SU-DHL-6 (cell line): ENCODE results near the gene NTM.

ENCODE experiments used
- H2AFZ ChIP-seq: fragments of 200-600 bp; sonication (generic); 2 replicates; pipeline ENCODE4 v1.6.1; 2014; ENCODE audit warnings: low read depth, mild to moderate bottlenecking, moderate library complexity, mixed read lengths, antibody characterized with exemption, low read length; ENCODE audit not compliant: severe bottlenecking
- H3F3A ChIP-seq: fragments of 200-600 bp; shearing (Covaris generic); 2 replicates; pipeline ENCODE4 v1.6.0; 2016; ENCODE audit warnings: antibody characterized with exemption, mild to moderate bottlenecking; ENCODE audit not compliant: insufficient read depth
- H3K27ac ChIP-seq: fragments of 200-600 bp; sonication (generic); 2 replicates; pipeline ENCODE4 v1.5.1; 2016; ENCODE audit warnings: low read depth, mild to moderate bottlenecking, low read length, moderate library complexity, mixed read lengths
- H3K27me3 ChIP-seq: fragments of 200-600 bp; sonication (generic), shearing (Covaris generic); 2 replicates; pipeline ENCODE4 v1.6.0; 2014; ENCODE audit warnings: mild to moderate bottlenecking, low read length
- H3K36me3 ChIP-seq: fragments of 200-600 bp; sonication (generic); 2 replicates; pipeline ENCODE4 v1.6.1; 2014; ENCODE audit warnings: mild to moderate bottlenecking, low read length, mixed read lengths
- H3K4me2 ChIP-seq: fragments of 300-600, 200-600 bp; shearing (Covaris generic), sonication (generic); 2 replicates; pipeline ENCODE4 v1.6.0; 2014; ENCODE audit warnings: low read length, low read depth, mild to moderate bottlenecking; ENCODE audit not compliant: poor library complexity, severe bottlenecking
- H3K4me3 ChIP-seq: fragments of 200-600 bp; sonication (generic); 2 replicates; pipeline ENCODE4 v1.5.1; 2014; ENCODE audit warnings: antibody characterized with exemption, low read length, mild to moderate bottlenecking, mixed read lengths; ENCODE audit not compliant: insufficient read depth, poor library complexity, severe bottlenecking
- H3K79me2 ChIP-seq: fragments of 200-600 bp; sonication (generic); 2 replicates; pipeline ENCODE4 v1.6.1; 2014; ENCODE audit warnings: mild to moderate bottlenecking, low read length, moderate library complexity; ENCODE audit not compliant: insufficient read depth
- H3K9ac ChIP-seq: fragments of 200-600 bp; sonication (generic); 2 replicates; pipeline ENCODE4 v1.7.0; 2014; ENCODE audit warnings: mild to moderate bottlenecking, low read length
- H3K9me2 ChIP-seq: fragments of 200-600 bp; sonication (generic); replicated peaks from 2 replicates; pipeline ENCODE4 v1.6.1; 2014; ENCODE audit warnings: low read length; ENCODE audit not compliant: insufficient read depth
- H3K9me3 ChIP-seq: fragments of 200-600 bp; sonication (generic); 2 replicates; pipeline ENCODE4 v1.6.1; 2014; ENCODE audit warnings: low read length, mixed read lengths; ENCODE audit not compliant: insufficient read depth
- H4K20me1 ChIP-seq: fragments of 200-600 bp; sonication (generic); 2 replicates; pipeline ENCODE4 v1.6.1; 2014; ENCODE audit warnings: low read depth, mild to moderate bottlenecking, antibody characterized with exemption, low read length, moderate library complexity, mixed read lengths
- CTCF ChIP-seq: fragments of 200-600 bp; sonication (generic); IDR thresholded peaks from one replicate; pipeline ENCODE4 v1.5.1; 2017; ENCODE audit warnings: antibody characterized with exemption, mild to moderate bottlenecking, low read length, moderate library complexity; ENCODE audit not compliant: insufficient read depth, poor library complexity, severe bottlenecking
- EZH2phosphoT487 ChIP-seq: fragments of 200-600 bp; sonication (generic), shearing (Covaris generic); conservative IDR thresholded peaks from 2 replicates; pipeline ENCODE4 v1.6.1; 2018; ENCODE audit warnings: mild to moderate bottlenecking, antibody characterized with exemption, low read length, moderate library complexity, mixed read lengths

Gene NTM

GRCh38 chr11:131661132-131661531 lies 290.7 kb downstream of the NTM start:
- H3K36me3 ChIP-seq, result no peaks in the 10 kb centered on the region
- no peaks in the 10 kb centered on the region for H3K9me2 ChIP-seq
- H3K79me2 ChIP-seq, result no peaks in the 10 kb centered on the region
- H4K20me1 ChIP-seq, result no peaks in the 10 kb centered on the region
- H3K9me3 ChIP-seq, result no peaks in the 10 kb centered on the region
- no peaks in the 10 kb centered on the region for H3F3A ChIP-seq
- TF ChIP-seq CTCF (no peak), EZH2phosphoT487 (no peak)
- H3K9ac ChIP-seq, result no peak overlapping the region
- H3K4me3 ChIP-seq, result no peak overlapping the region
- H3K27ac ChIP-seq, result no peak overlapping the region
- no peak overlapping the region for H3K4me2 ChIP-seq
- no peaks in the 10 kb centered on the region for H3K27me3 ChIP-seq
- H2AFZ ChIP-seq, result no peak overlapping the region

- no peaks in the 10 kb centered on the region for H3K9me3 ChIP-seq
- H3K27ac ChIP-seq, result no peak overlapping the region
- H4K20me1 ChIP-seq, result no peaks in the 10 kb centered on the region
- H2AFZ ChIP-seq, result no peak overlapping the region
- H3K4me2 ChIP-seq, result no peak overlapping the region
- no peak overlapping the region for H3K4me3 ChIP-seq
- H3F3A ChIP-seq, result no peaks in the 10 kb centered on the region
- no peaks in the 10 kb centered on the region for H3K36me3 ChIP-seq
- no peaks in the 10 kb centered on the region for H3K9me2 ChIP-seq
- H3K9ac ChIP-seq, result no peak overlapping the region
- TF ChIP-seq EZH2phosphoT487 (no peak), CTCF (no peak)
- H3K79me2 ChIP-seq, result no peaks in the 10 kb centered on the region
- no peaks in the 10 kb centered on the region for H3K27me3 ChIP-seq
Observed at GRCh38 chr11:131662317-131662972, 292.0 kb downstream of the NTM start.

- no peak overlapping the region for H3K4me3 ChIP-seq
- H2AFZ ChIP-seq, result no peak overlapping the region
- no peaks in the 10 kb centered on the region for H3K9me3 ChIP-seq
- H3K79me2 ChIP-seq, result no peaks in the 10 kb centered on the region
- no peaks in the 10 kb centered on the region for H3K36me3 ChIP-seq
- no peak overlapping the region for H3K4me2 ChIP-seq
- TF ChIP-seq CTCF, result no peak
- TF ChIP-seq EZH2phosphoT487, result no peak
- no peaks in the 10 kb centered on the region for H3F3A ChIP-seq
- no peak overlapping the region for H3K27ac ChIP-seq
- no peaks in the 10 kb centered on the region for H3K27me3 ChIP-seq
- no peak overlapping the region for H3K9ac ChIP-seq
- no peaks in the 10 kb centered on the region for H4K20me1 ChIP-seq
- no peaks in the 10 kb centered on the region for H3K9me2 ChIP-seq
Observed at GRCh38 chr11:131662993-131663392, 292.6 kb downstream of the NTM start.
